SU-DHL-6 (cell line): ENCODE measurements around the gene ZNF143.

Experiments
- EZH2phosphoT487 ChIP-seq: fragments of 200-600 bp; sonication (generic), shearing (Covaris generic); conservative IDR thresholded peaks from 2 replicates; pipeline ENCODE4 v1.6.1; 2018; ENCODE audit warnings: mild to moderate bottlenecking, antibody characterized with exemption, low read length, moderate library complexity, mixed read lengths
- TF ChIP-seq, protein P1 (sequence below): fragments of 200-600 bp; sonication (generic); IDR thresholded peaks from one replicate; pipeline ENCODE4 v1.5.1; 2017; ENCODE audit warnings: antibody characterized with exemption, mild to moderate bottlenecking, low read length, moderate library complexity; ENCODE audit not compliant: insufficient read depth, poor library complexity, severe bottlenecking

DNA sequence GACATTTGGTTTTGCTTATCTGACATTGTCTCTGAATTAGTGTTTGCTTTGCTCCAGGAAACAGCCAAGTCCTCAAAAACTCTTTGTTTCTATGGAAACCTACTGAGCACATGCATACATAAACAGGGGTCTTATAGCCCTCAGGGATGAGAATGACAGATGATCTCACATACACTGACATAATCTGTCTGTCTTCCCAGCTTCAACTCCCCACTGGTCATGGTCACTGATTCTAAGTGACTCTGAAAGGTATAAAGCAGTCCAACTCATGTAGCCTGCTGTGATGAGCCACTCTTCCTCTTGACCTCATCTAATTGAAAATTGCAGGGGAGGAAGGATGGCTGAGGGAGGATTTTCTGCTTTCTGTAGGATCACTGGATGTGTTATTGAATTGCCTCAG is 12.6 kb downstream of the ZNF143 start:
- TF ChIP-seq, protein P1, sequence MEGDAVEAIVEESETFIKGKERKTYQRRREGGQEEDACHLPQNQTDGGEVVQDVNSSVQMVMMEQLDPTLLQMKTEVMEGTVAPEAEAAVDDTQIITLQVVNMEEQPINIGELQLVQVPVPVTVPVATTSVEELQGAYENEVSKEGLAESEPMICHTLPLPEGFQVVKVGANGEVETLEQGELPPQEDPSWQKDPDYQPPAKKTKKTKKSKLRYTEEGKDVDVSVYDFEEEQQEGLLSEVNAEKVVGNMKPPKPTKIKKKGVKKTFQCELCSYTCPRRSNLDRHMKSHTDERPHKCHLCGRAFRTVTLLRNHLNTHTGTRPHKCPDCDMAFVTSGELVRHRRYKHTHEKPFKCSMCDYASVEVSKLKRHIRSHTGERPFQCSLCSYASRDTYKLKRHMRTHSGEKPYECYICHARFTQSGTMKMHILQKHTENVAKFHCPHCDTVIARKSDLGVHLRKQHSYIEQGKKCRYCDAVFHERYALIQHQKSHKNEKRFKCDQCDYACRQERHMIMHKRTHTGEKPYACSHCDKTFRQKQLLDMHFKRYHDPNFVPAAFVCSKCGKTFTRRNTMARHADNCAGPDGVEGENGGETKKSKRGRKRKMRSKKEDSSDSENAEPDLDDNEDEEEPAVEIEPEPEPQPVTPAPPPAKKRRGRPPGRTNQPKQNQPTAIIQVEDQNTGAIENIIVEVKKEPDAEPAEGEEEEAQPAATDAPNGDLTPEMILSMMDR, result no peak
- no peak for TF ChIP-seq EZH2phosphoT487
